Middle frontal gyrus (tissue), 1 donor: ENCODE results near the gene PRRX2.

Source experiments
- DNase-seq: peaks from one replicate; pipeline ENCODE4 v3.0.0-alpha.2; 2015; ENCODE audit warnings: low spot score; ENCODE audit errors: extremely low spot score

Gene PRRX2

DNA sequence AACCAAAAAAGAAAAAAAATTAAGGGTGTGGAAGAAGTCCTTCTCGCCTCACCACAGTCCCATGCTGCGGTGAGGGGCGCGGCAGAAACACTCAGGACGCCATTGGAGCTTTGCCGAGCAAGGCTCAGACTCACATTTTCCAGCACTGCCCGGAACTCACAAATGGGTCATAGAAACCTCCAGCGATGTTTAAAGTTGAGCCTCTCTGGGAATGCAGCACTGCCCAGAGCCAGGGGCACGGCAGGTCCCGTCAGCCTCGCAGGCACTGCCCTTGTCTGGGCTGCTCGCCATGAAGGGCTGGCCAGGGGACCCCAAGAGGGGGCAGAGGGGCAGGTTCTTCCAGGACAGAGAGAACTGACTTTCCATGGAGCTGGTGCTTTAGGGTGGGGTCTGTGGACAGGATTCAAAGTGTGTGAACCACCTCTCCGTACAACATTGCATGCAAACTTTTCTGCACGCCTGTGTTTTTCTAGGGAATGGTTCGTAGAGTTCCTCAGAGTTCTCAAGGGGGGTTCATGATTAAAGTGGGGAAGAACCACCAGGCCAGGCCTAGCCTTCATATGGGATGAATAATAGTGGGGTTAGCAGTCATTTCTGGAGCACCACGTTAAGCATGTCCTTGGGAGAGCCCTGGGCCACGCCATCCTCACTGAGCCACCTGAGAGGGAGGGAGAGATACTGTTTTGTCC, 38.4 kb downstream of the PRRX2 start:
- no peak for DNase-seq

DNA sequence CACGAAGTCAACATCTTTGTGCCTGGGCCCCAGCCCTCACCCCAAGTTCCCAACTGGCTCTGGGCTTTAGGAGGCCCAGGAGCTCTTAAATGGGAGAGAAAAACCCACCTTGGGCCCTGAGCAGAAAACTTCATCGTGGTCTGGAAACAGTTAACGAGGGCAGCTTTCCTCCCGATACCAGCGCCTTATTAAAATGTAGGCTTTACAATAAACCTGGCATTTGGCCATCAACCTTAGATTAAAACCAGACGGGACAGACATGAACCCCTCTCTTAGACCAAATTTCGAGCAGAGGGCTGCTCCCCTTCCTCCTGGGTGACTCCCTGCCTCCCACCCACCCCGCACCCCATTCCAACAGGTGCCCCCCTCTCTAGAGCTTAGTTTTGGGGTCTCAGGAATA, 39.4 kb downstream of the PRRX2 start:
- no peak for DNase-seq

DNA sequence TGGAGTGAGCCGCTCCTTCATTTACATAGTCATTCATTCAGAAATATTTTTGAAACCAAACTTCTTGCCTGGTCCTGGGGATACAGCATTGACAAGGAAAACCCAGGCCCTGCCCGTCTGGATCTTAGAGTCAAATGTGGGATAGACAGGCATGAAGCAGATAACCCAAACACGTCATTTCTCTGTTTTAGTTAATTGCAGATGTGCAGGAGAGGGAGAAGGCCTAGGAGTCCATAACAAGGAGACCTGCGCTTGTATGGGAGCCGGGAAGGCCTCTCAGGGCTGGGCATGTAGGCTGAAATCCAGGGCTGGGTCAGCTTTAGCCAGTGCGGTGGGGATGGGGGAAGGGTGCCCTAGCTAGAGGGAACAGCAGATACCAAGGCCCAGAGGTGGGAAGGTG, 43.3 kb downstream of the PRRX2 start:
- no peak for DNase-seq

DNA sequence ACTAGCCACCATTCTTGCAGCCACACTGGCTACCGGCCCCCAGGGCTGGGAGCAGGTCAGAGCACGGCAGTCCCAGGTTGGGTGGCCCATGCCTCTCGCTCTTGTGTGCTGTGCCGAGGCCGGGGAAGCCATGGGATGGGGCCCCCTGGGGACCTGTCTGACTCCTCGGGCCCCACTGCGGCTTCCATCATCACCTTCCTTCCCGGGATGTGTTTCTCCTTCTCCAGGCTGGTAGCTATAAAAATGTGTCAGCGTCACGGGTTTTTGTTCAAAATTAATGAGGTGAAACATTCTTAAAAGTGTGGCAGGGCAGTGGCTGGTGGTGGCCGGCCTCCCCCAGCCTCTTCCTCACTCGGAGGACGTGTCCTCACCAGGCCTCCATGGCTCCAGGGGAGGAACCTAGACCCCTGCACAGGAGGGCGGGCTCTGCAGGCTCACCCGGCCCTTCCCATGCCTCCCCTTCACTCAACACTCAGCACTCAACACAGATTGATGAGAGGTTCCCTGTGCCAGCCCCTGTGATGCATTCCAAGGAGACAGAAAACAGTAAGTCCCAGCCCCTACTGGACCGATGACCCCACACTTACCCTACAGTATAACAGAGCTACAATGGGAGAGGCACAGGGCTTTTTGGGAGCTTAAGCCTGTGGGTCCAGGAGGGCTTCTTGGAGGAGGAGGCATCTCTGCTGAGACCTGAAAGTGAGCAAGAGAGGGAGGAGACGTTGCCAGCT, 44.2 kb downstream of the PRRX2 start:
- DNase-seq: no peak

DNA sequence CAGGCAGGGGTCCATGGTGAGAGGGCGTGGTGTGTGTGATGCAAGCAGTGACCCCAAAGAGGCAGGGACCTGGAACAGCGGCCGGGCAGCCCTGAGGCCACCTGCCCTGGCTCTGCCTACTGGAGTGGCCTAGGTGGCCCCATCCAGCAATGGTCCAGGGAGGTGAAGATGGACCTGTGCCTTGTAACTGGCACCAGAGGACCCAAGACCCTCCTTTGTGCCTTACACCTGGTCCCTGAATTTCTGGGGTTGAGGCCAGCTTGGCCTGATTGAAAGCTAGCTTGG, 44.7 kb downstream of the PRRX2 start:
- DNase-seq: no peak

DNA sequence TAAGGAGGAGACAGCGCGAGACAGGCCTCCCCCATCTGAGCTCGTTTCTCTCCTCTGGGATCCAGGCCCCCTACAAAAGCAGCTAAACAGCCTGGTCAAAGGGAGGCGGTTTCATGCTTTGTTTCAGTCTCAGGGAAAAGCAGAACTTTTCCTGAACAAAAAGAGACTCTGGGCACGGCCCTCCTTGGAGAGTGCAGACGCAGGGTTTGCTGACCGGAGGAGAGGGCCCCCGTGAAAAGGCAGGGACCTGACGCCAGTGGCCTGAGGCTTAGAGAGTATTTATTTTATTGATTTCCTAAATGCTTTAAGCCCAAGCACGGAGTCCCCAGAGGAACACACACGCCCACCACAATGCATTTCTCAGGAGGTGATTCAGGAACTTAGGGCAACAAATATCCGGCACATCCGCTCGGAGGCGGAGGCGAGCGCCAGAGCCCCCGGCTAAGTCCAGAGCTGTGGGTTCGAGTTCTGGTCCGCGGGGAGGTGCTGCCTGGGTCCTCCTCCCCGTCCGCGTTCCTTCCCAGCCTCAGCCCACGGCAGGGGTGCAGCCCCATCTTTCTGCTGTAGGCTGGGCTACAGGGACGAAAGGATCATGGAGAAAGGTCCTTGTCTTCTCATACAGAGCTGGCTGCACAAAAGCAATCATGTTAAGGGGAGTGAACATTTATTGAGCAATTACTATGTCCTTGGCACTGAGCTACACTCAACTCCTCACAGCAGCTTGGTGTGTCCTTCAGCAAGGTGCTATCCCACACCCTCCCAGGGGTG, 47.4 kb downstream of the PRRX2 start:
- DNase-seq: no peak

DNA sequence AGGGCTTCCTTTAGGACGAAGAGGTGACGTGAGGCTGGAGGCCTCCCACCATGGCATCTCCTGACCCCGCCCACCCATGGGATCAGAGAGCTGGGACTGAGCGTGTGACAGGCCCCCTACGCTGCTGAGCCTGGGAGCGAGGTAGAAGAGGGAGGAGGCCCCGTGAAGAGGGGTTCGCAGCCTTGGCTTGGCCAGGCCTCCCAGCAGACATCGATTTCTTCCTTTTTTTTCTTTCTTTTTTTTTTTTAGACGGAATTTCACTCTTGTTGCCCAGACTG, 47.9 kb downstream of the PRRX2 start:
- DNase-seq: no peak

DNA sequence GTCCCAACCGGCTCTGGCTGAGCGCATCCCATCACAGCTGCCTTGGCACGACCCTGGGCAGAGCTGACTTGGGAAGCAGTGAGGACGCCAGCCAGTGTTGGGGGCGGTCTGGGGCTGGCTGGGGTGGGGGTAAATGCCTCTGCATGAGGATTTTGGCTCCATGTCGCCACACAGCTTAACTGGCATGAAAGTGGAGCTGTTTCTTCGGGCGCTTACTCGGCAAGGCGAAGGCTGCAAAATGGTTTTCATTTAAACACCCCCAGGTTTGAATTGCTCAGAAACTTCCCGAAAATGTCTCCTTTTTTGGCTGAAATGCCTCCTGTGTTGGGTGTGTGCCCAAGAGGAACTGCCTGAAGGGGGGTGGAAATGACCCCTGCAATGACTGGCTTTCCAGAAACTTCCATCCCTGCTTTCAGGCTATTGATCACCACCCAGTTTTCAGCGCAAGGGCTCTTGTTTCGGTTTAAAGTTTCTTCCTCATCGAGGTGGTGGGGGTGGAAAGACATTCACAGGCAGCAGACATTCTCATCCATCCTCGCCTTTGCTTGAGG, 49.1 kb downstream of the PRRX2 start:
- DNase-seq: no peak

DNA sequence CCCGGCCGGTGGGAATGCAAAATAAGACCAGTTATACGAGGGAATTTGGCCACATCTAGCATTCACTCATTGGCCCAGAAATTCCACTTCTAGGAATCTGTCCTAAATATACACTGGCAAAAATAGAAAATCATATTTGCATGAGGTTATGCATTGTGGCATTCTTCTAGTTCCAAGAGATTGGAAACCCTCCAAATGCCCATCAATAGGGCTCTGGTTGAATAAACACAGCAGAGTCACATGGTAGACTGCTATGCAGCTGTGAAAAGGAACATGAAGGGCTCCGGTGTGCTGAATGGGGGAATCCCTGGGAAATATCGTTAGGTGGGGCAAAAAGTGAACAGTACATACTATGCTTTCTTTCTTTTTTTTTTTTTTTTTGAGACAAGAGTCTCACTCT, 50.6 kb downstream of the PRRX2 start:
- no peak for DNase-seq

DNA sequence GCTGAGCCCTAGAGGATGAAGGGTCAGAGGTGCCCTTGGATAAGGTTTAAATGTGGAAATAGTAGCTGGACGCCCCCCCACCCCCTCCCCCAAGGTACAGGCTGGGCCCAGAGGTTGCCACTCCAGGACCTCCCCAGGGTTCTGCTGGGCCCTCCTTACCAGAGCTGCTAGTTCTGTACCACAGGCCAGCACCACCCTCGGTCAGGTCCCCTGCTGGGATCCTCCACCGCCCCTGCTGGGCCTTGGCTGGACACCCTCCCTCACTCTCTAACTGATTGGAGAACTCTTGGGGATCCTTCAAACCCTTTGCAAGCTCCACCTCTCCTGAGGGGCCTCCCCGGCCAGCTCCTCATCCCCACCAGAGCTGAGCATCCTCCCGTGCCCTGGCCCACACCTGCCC, 52.5 kb downstream of the PRRX2 start:
- DNase-seq: no peak

DNA sequence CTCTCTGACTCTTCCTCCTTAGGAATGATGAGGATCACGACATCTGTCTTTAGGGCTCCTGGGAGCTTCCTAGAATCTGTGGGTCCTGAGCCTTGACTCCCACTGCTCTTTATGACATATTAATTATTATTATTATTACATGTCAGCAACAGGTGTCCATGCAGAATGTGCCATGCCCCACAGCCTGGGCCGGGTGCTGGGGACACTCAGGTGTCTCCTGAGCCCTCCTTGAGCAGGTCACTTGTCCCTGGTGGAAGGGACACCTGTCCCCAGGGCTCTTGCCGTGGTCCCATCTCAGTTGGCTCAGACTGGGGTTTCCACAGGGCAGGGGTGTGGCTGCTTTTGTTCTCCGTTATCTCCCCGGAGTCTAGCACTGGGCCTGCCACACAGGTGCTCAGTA, 53.2 kb downstream of the PRRX2 start:
- no peak for DNase-seq

DNA sequence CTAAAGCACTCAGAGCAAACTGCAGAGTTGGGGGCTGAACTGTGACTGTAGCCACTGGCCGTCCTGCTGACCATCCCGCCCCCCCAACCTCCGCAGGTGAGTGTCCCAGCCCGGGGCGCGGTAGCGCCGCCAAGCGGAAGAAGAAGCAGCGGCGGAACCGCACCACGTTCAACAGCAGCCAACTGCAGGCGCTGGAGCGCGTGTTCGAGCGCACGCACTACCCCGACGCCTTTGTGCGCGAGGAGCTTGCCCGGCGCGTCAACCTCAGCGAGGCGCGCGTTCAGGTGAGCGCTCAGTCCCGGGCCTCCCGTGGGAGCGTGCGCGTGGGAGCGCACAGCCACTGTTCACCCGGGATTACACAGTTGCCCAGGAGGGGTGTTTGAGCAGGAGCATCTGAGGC, 53.7 kb downstream of the PRRX2 start:
- DNase-seq: no peak

DNA sequence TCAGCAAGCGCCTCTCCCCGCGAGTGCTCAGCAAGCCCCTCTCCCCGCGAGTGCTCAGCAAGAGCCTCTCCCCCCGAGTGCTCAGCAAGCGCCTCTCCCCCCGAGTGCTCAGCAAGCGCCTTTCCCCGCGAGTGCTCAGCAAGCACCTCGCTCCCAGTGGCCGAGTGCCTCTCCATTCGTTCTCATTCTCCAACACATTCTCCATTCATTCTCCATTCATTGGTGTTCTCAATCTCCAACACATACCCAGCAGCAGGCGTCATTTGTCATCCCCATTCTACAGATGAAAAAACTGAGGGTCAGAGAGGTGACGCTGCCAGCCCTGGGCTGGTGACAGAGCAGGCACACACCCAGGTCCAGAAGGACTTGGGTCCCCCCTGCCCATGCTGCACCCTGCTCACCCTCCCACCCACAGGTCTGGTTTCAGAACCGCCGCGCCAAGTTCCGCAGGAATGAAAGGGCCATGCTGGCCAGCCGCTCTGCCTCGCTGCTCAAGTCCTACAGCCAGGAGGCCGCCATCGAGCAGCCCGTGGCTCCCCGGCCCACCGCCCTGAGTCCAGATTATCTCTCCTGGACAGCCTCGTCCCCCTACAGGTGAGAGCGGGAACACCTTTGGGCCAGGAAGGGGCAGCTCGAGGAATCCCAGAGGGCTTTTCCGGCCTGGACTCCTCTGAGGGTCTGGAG, 54.9 kb downstream of the PRRX2 start:
- no peak for DNase-seq

DNA sequence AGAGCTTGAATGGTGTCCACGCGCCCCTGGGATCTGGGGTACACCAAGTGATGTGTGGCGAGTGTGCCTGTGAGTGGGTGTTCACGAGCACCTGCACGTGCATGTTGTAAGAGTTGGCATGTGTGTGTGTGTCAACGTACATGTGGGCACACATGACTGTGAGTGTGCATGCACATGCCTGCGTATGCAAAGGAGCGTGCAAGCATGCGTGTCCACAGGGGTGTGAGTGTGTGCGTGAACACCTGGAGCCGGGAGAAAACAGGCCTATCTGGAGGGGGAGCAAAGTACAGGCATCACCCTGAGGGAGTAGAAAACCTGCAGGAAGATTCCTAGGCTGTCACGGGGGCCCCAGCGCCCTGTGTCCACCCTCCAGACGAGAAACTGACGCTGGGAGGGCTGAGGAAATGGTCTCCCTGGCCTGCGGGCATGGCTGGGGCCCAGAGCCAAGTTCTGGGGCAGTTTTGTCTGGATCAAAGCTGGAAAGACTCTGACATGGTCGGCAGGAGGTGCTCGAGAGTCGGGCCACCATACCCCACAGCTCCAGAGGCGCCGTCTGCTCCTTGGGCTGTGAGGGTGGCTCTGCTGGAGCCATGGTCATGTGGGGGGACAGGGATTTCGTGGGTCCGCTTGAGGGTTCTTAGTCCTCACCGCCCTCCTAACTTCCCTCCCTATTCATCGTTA, 55.6 kb downstream of the PRRX2 start:
- no peak for DNase-seq

DNA sequence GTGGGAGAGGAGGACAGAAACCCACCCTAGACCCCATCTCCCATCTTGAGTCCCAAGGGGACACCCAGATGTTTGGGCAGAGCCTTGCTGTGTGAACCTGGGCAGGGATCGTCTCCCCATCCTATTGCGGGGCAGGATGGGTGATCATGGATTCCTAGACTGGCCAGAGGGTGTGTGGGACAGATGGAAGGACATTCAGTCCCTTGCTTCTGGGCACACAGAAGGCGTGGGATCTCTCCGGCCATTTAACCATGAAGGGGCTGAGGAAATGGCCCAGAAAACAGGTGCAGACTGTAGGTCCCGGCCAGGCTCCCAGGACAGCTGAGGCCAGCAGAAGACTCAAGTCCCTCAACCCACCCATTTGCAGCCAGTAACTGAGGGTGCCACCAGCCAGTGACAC, 57.5 kb downstream of the PRRX2 start:
- DNase-seq: no peak

DNA sequence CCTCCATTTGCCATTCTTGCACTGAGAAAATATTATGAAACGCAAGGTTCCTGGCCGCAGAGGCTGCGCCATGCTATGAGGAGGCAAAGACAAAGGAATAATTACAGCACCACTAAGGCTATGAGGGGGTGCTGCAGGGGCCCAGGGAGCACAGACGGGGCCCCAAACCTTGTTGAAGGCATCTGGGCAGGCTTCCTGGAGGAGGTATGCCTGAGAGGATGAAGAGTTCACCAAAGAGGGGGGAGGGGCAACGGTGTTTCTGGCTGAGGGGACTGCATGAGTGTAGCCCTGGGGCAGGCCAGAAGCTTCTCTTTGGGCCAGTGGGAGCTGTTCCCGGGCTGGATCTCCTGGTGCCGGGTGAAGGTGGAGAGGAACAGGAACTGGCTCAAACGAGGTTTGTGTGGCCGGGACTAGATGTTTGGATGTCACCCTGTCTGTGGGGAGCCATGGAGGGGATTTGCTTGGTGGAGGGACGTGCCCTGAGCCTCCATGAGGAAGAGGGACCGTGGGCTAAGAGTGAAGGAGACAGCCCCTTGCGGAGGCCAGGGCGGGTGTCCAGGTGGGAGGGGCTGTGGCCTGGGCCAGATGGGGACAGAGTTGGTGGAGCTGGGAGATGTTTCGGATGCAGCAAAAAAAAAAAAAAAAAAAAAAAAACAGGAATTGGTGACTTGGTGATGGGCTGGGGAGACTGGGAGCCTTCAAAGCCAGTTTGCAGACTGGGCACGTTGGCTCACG, 59.2 kb downstream of the PRRX2 start:
- no peak for DNase-seq

DNA sequence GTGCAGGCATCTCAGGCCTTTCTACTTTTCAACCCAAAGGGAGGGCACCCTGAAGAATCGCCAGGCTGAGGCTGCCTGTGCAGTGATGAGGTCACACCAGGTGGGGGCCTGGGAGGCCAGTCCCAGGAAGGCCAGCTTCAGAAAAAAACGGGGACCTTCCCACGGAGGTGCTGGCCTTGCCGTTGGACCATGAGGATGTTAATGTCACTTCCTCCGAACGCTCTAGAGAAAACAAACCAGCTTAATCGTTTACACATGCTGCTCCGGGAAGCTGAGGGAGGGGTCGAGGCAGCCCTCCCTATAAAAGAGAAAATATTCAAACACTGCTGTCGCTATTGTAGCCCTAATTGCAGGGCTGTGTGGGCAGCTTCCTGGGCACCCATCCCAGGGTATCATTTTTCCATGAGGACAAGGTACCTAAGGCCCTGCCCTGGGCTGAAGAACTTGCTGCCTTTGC, 60.4 kb downstream of the PRRX2 start:
- no peak for DNase-seq

DNA sequence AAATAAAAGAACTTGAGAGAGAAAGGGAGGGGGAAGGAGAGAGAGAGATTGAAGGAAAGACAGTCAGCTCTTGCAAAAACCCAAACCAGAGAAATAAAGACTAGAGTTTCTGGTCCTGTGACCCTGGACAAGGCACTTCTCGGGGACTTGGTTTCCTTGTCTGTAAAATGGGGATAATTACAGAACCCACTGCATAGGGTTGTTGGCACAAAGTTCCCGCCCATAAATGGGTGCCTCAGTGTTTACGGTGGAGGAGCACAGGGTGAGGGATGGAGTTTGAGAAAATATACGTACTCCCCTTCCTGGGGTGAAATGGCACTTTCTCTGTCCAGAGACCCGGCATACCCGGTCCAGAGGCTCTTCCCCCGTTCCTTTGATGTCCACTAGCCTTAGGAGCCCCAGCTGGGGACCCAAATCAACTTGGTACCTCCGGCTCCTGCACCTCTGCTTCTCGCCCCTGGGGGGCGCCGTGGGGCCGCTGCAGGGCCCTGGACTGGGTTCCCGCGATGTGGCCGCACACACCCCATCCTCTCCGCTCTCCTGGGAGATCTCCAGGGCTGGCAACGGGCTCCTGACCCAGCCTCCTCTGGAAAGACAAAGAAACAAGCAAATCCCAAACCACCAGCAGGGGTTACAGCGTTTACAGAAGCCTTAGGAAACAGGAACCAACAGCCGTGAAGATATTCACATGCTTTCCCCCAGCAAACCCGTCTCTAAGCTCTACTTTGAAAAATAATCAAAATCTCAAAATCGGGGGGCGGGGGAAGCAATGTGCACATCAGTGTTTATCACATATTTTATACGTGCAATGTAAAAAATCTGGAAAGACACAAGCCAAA, 61.1 kb downstream of the PRRX2 start:
- DNase-seq: no peak

DNA sequence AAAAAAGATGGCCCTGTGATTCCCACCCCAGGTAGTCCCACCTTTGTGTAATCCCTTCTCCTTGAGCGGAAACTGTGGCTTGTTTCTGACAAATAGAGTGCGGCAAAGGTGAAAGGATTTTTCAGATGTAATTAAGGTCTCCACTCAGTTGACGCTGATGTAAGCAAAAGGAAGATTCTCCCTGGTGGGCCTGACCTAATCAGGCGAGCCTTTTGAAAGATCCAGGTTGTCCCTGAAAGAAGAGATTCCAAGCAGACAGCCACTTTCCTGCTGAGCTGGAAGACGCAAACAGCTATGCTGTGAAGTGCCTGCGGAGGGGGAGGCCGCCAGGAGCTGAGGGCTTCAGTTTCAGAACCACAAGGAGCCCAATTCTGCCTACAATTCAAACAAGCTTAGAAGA, 63.3 kb downstream of the PRRX2 start:
- no peak for DNase-seq
